Spleen (tissue), 7 donors: ENCODE results near the gene JTB.

Experiments
- CTCF ChIP-seq, 11 experiments: fragments of 200-600 bp in 7 of 11; fragments of 450-650 bp in 4 of 11; sonication (generic) in 4 of 11; IDR thresholded peaks in 8 of 11; conservative IDR thresholded peaks in 3 of 11; 1 replicate in 7 of 11; 2 replicates in 4 of 11; pipeline versions ENCODE4 v1.4.0 to v1.8.0; 2016 to 2021; ENCODE audit warnings: antibody characterized with exemption in 11 of 11, inconsistent platforms in 4 of 11, mild to moderate bottlenecking in 1 of 11
- POLR2AphosphoS5 ChIP-seq, 3 donors: sonication (generic); formaldehyde crosslinking; IDR thresholded peaks; one replicate each; pipeline ENCODE4 v1.5.1; 2017; ENCODE audit warnings: antibody characterized with exemption in 3 of 3
- donor health status: DM: no; HTN: no; CAD: no; lungs with moderate emphysema.
- donor health status: DM: no; HTN: no; CAD: no.
- donor health status: DM: no; HTN: no; CAD: no.

GRCh38 chr1:153951183-153951582 is 26.3 kb downstream of the JTB start:
- no peak for TF ChIP-seq CTCF (IDR thresholded peaks at IDR 0.05 in 8 of 11, conservative IDR thresholded peaks at IDR 0.05 in 3 of 11)
- TF ChIP-seq POLR2AphosphoS5 (IDR thresholded peaks at IDR 0.05) = peak in 1 of 3 donors; percentile 12
